Panc1 (cell line): ENCODE measurements around the gene KAT8. TPM values are rescaled to one million over a fixed set of nuclear protein-coding genes. Genes with fewer than 3 reads are reported as not detected.

Experiments used
- ATAC-seq: fragments of 200-7000 bp; cut with Tn5 transposase; 2 replicates; pipeline ENCODE4 v1.9.1; 2020; ENCODE audit warnings: mild to moderate bottlenecking, moderate library complexity
- BruUV-seq: library from RNA; stranded (reverse); fragments of 400-500 nt; replicated peaks from 2 replicates; lab custom pipeline; 2021; lab: Mats Ljungman, UMichigan
- CTCF ChIA-PET: fragments of 300-600 bp; sonication (Branson Sonifier 250); formaldehyde crosslinking; loops from one replicate; lab custom pipeline; 2022; ENCODE audit warnings: antibody characterized with exemption; lab: Charles Lee
- POLR2A ChIA-PET: fragments of 300-600 bp; sonication (Branson Sonifier 250); formaldehyde crosslinking; loops from one replicate; lab custom pipeline; 2022; ENCODE audit warnings: antibody characterized with exemption; lab: Charles Lee
- DNase-seq: peaks from one replicate; pipeline ENCODE4 v3.0.0-alpha.2; 2010; ENCODE audit warnings: low read depth, low spot score
- H3K27ac ChIP-seq: 2 replicates; pipeline ENCODE4 v1.5.1; 2011; ENCODE audit warnings: mild to moderate bottlenecking, low read length, inconsistent platforms
- H3K27me3 ChIP-seq: fragments of 200-500 bp; sonication (Bioruptor generic); 2 replicates; pipeline ENCODE4 v1.6.0; 2014; ENCODE audit warnings: low read length, inconsistent platforms; ENCODE audit not compliant: control insufficient read depth, insufficient read depth
- H3K36me3 ChIP-seq: fragments of 200-500 bp; sonication (Bioruptor generic); 2 replicates; pipeline ENCODE4 v1.5.1; 2014; ENCODE audit warnings: inconsistent platforms, mild to moderate bottlenecking, low read length, moderate library complexity; ENCODE audit not compliant: control insufficient read depth, insufficient read depth
- H3K4me1 ChIP-seq: 2 replicates; pipeline ENCODE4 v1.5.1; 2011; ENCODE audit warnings: inconsistent platforms, mild to moderate bottlenecking, low read length, moderate library complexity; ENCODE audit not compliant: control insufficient read depth, insufficient read depth
- H3K4me3 ChIP-seq, 2 experiments: 2 replicates each; pipeline ENCODE4 v1.5.1; 2011 to 2012; ENCODE audit warnings: low read depth in 2 of 2, low read length in 2 of 2, mild to moderate bottlenecking in 2 of 2, inconsistent platforms in 1 of 2, moderate library complexity in 1 of 2
- H3K9me3 ChIP-seq: fragments of 200-500 bp; sonication (Bioruptor generic); 2 replicates; pipeline ENCODE4 v1.5.1; 2014; ENCODE audit warnings: low read depth, mild to moderate bottlenecking, inconsistent platforms, low read length, moderate library complexity; ENCODE audit not compliant: control insufficient read depth, insufficient read depth
- POLR2AphosphoS5 ChIP-seq: IDR thresholded peaks from 2 replicates; pipeline ENCODE4 v1.6.1; 2012; ENCODE audit warnings: mild to moderate bottlenecking, low read depth, low read length, moderate library complexity
- SIN3A ChIP-seq: IDR thresholded peaks from 2 replicates; pipeline ENCODE4 v1.6.1; 2012; ENCODE audit warnings: low read depth, mild to moderate bottlenecking, low read length, moderate library complexity, borderline replicate concordance; ENCODE audit not compliant: insufficient read depth
- TCF7L2 ChIP-seq: IDR thresholded peaks from 2 replicates; pipeline ENCODE4 v1.6.1; 2011; ENCODE audit warnings: mild to moderate bottlenecking, low read depth, low read length, inconsistent platforms
- in situ Hi-C: cut with HindIII; loops from 2 replicates; pipeline ENCODE4 v1.10.0; 2016; ENCODE audit warnings: low sequenced_read_pairs, low pct_unique_long_range_greater_than_20kb
- intact Hi-C: fragments of 100-400 bp; cut with micrococcal nuclease; formaldehyde crosslinking; loops from one replicate; pipeline ENCODE4 v1.10.0; 2022; ENCODE audit not compliant: unreplicated experiment
- total RNA-seq: library from RNA; stranded (reverse); gene quantifications from one replicate; pipeline ENCODE4 v1.2.1, GENCODE V29; 2021; ENCODE audit not compliant: unreplicated experiment
- TF ChIP-seq, protein P1 (sequence below), 2 experiments: IDR thresholded peaks; 2 replicates each; pipeline ENCODE4 v1.6.1; 2011 to 2012; ENCODE audit warnings: low read depth in 2 of 2, control low read depth in 1 of 2, low read length in 1 of 2, mild to moderate bottlenecking in 1 of 2, moderate library complexity in 1 of 2; ENCODE audit not compliant: insufficient read depth in 1 of 2
- TF ChIP-seq, protein P2 (sequence below): fragments of 450-650 bp; IDR thresholded peaks from 2 replicates; pipeline ENCODE4 v1.5.1; 2017; ENCODE audit warnings: mild to moderate bottlenecking

KAT8 gene
- total RNA-seq, 1 experiment from 2014 or later, result 48.3 TPM

DNA sequence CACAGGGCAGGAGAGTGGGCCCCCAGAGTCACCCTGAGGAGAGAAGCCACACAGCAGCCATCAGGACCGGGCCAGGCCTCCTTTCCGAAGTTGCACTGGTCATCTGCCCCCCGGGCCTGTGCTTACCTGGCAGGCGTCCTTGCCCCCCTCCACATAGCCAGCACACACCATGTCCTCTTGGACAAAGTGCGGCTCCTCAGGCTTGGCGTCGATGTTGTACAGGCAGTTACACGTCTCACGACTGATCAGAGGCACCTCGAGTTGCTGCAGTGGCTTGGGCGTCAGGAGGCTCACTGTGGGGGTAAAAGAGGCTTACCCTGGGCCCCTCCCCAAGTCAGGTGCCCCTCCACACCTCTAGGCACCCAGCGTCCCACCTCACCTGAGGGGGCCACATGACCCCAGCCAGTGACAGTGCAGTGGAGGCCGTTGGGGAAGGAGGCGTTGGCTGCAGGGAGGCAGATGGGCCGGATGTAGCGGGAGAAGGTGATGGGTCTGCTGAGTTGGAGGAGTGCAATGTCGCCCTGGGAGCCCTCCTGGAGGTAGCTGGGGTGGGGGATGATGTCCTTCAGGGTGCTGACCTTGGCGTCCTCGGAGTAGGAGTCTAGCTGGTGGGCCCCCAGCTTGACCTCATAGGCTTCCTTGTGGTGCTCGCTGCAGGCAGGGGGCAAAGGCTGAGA, 15.0 kb downstream of the KAT8 start:
- no peak for DNase-seq
- POLR2A ChIA-PET, result no interaction called here
- no peaks in the 10 kb centered on the region for H3K27me3 ChIP-seq
- H3K4me3 ChIP-seq, result no peak overlapping the region
- H3K36me3 ChIP-seq, result no peaks in the 10 kb centered on the region
- no TSS peak for BruUV-seq
- in situ Hi-C loops (no loop called here), intact Hi-C loops (no loop called here)
- no peak overlapping the region for H3K27ac ChIP-seq
- CTCF ChIA-PET, result interaction anchor here (1.2 to 1.5 kb wide), 2 partner anchors 10 kb away, joined by 3 to 5 read pairs; no protein-coding TSS in a partner anchor
- no peaks in the 10 kb centered on the region for H3K9me3 ChIP-seq
- no peaks in the 10 kb centered on the region for H3K4me1 ChIP-seq
- ATAC-seq, result no peak
- TF ChIP-seq POLR2AphosphoS5 (no peak), TCF7L2 (no peak), SIN3A (no peak)
- TF ChIP-seq, protein P1, sequence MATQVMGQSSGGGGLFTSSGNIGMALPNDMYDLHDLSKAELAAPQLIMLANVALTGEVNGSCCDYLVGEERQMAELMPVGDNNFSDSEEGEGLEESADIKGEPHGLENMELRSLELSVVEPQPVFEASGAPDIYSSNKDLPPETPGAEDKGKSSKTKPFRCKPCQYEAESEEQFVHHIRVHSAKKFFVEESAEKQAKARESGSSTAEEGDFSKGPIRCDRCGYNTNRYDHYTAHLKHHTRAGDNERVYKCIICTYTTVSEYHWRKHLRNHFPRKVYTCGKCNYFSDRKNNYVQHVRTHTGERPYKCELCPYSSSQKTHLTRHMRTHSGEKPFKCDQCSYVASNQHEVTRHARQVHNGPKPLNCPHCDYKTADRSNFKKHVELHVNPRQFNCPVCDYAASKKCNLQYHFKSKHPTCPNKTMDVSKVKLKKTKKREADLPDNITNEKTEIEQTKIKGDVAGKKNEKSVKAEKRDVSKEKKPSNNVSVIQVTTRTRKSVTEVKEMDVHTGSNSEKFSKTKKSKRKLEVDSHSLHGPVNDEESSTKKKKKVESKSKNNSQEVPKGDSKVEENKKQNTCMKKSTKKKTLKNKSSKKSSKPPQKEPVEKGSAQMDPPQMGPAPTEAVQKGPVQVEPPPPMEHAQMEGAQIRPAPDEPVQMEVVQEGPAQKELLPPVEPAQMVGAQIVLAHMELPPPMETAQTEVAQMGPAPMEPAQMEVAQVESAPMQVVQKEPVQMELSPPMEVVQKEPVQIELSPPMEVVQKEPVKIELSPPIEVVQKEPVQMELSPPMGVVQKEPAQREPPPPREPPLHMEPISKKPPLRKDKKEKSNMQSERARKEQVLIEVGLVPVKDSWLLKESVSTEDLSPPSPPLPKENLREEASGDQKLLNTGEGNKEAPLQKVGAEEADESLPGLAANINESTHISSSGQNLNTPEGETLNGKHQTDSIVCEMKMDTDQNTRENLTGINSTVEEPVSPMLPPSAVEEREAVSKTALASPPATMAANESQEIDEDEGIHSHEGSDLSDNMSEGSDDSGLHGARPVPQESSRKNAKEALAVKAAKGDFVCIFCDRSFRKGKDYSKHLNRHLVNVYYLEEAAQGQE (IDR thresholded peaks at IDR 0.05; ENCODE audit: insufficient read depth in 1 of 2, low read depth in 2 of 2, low read length in 1 of 2), result no peak
- TF ChIP-seq, protein P2, sequence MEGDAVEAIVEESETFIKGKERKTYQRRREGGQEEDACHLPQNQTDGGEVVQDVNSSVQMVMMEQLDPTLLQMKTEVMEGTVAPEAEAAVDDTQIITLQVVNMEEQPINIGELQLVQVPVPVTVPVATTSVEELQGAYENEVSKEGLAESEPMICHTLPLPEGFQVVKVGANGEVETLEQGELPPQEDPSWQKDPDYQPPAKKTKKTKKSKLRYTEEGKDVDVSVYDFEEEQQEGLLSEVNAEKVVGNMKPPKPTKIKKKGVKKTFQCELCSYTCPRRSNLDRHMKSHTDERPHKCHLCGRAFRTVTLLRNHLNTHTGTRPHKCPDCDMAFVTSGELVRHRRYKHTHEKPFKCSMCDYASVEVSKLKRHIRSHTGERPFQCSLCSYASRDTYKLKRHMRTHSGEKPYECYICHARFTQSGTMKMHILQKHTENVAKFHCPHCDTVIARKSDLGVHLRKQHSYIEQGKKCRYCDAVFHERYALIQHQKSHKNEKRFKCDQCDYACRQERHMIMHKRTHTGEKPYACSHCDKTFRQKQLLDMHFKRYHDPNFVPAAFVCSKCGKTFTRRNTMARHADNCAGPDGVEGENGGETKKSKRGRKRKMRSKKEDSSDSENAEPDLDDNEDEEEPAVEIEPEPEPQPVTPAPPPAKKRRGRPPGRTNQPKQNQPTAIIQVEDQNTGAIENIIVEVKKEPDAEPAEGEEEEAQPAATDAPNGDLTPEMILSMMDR, result no peak

DNA sequence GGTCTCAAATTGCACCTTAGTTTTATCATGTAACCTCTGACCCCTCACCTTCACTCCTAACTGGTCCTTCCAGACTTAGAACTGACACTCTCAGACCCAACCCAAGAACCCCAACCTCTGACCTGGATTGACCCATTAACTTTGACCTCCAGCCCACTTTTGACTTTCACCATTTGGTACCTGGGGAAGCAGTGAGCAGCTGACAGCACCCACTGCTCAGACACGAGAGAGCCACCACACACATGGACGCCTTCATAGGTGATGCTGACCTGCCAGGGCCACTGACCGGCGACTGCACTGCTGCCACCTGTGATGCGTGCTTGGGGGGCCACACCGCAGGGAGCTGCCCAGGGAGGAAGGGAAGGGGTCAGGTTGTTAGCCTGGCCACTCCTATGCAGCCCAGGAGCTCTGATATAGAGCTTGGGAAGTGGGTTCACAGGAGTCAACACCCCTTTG, 15.6 kb downstream of the KAT8 start:
- Histone ChIP-seq H3K27ac (no peak overlapping the region), H3K4me3 (no peak overlapping the region), H3K36me3 (no peaks in the 10 kb centered on the region), H3K9me3 (no peaks in the 10 kb centered on the region), H3K27me3 (no peaks in the 10 kb centered on the region), H3K4me1 (no peaks in the 10 kb centered on the region)
- BruUV-seq, result no TSS peak
- DNase-seq (no peak), ATAC-seq (no peak)
- TF ChIP-seq, protein P2, result no peak
- no peak for TF ChIP-seq TCF7L2
- no peak for TF ChIP-seq SIN3A
- TF ChIP-seq, protein P1 (IDR thresholded peaks at IDR 0.05; ENCODE audit: insufficient read depth in 1 of 2, low read depth in 2 of 2, low read length in 1 of 2), result no peak
- no peak for TF ChIP-seq POLR2AphosphoS5
- intact Hi-C loops (no loop called here), in situ Hi-C loops (no loop called here)
- ChIA-PET POLR2A (no interaction called here), CTCF (interaction anchor here (1.2 kb wide), 1 partner anchor 9 kb away, joined by 5 read pairs; no protein-coding TSS in a partner anchor)
